MM.1S (cell line): ENCODE results near the gene BCL10.
A peak's percentile ranks its signal among the peaks of the same experiment; 100 is the strongest.

ENCODE experiments used
- DNase-seq: peaks from one replicate; pipeline ENCODE4 v3.0.0-alpha.2; 2015
- H2AFZ ChIP-seq: fragments of 300-600 bp; sonication (generic); 2 replicates; pipeline ENCODE4 v1.6.0; 2016; ENCODE audit warnings: antibody characterized with exemption, low read length
- H3F3A ChIP-seq: fragments of 300-600 bp; sonication (generic); 2 replicates; pipeline ENCODE4 v1.6.1; 2016; ENCODE audit warnings: mild to moderate bottlenecking, antibody characterized with exemption, low read length, moderate library complexity, mixed read lengths; ENCODE audit not compliant: insufficient read depth
- H3K27ac ChIP-seq: fragments of 300-600 bp; sonication (generic); 2 replicates; pipeline ENCODE4 v1.5.1; 2016; ENCODE audit warnings: mild to moderate bottlenecking, low read length
- H3K27me3 ChIP-seq: fragments of 300-600 bp; sonication (generic); replicated peaks from 2 replicates; pipeline ENCODE4 v1.6.0; 2016; ENCODE audit warnings: low read length; ENCODE audit not compliant: insufficient read depth
- H3K36me3 ChIP-seq: fragments of 300-600 bp; sonication (generic); replicated peaks from 2 replicates; pipeline ENCODE4 v1.6.1; 2016; ENCODE audit warnings: mild to moderate bottlenecking, low read length, mixed read lengths; ENCODE audit not compliant: insufficient read depth
- H3K4me1 ChIP-seq: fragments of 300-600 bp; sonication (generic); 2 replicates; pipeline ENCODE4 v1.6.1; 2016; ENCODE audit warnings: low read length, mixed read lengths
- H3K4me2 ChIP-seq: fragments of 300-600 bp; sonication (generic); 2 replicates; pipeline ENCODE4 v1.6.0; 2016; ENCODE audit warnings: low read depth, low read length
- H3K4me3 ChIP-seq: fragments of 300-600 bp; sonication (generic); 2 replicates; pipeline ENCODE4 v1.5.1; 2016; ENCODE audit warnings: low read length, mixed read lengths
- H3K79me2 ChIP-seq: fragments of 300-600 bp; sonication (generic); 2 replicates; pipeline ENCODE4 v1.6.1; 2016; ENCODE audit warnings: mixed run types, low read length, mixed read lengths
- H3K9ac ChIP-seq: fragments of 300-600 bp; sonication (generic); 2 replicates; pipeline ENCODE4 v1.6.1; 2016; ENCODE audit warnings: low read length, mixed read lengths
- H3K9me2 ChIP-seq: fragments of 300-600 bp; sonication (generic); replicated peaks from 2 replicates; pipeline ENCODE4 v1.6.1; 2016; ENCODE audit warnings: mild to moderate bottlenecking, low read length, mixed read lengths; ENCODE audit not compliant: insufficient read depth
- H3K9me3 ChIP-seq: fragments of 300-600 bp; sonication (generic); replicated peaks from 2 replicates; pipeline ENCODE4 v1.6.1; 2016; ENCODE audit warnings: mild to moderate bottlenecking, low read length, mixed read lengths; ENCODE audit not compliant: insufficient read depth
- H4K20me1 ChIP-seq: fragments of 300-600 bp; sonication (generic); 2 replicates; pipeline ENCODE4 v1.6.1; 2016; ENCODE audit warnings: mild to moderate bottlenecking, low read length, moderate library complexity, mixed read lengths; ENCODE audit not compliant: insufficient read depth
- EZH2 ChIP-seq: fragments of 300-600 bp; sonication (generic); optimal IDR thresholded peaks from 2 replicates; pipeline ENCODE3; 2017; ENCODE audit warnings: low read depth, mild to moderate bottlenecking, antibody characterized with exemption, low read length, mixed read lengths
- EZH2phosphoT487 ChIP-seq: fragments of 300-600 bp; sonication (generic); IDR thresholded peaks from 2 replicates; pipeline ENCODE4 v1.6.1; 2018; ENCODE audit warnings: antibody characterized with exemption, low read length
- TF ChIP-seq, protein P1 (sequence below): fragments of 300-600 bp; sonication (generic); IDR thresholded peaks from 2 replicates; pipeline ENCODE4 v1.5.1; 2016; ENCODE audit warnings: antibody characterized with exemption, low read length, mixed read lengths

The BCL10 gene

GRCh38 chr1:85284202-85284601, 7.8 kb upstream of the BCL10 start:
- no peak overlapping the region for H3K4me3 ChIP-seq
- no peak for TF ChIP-seq EZH2
- TF ChIP-seq, protein P1, sequence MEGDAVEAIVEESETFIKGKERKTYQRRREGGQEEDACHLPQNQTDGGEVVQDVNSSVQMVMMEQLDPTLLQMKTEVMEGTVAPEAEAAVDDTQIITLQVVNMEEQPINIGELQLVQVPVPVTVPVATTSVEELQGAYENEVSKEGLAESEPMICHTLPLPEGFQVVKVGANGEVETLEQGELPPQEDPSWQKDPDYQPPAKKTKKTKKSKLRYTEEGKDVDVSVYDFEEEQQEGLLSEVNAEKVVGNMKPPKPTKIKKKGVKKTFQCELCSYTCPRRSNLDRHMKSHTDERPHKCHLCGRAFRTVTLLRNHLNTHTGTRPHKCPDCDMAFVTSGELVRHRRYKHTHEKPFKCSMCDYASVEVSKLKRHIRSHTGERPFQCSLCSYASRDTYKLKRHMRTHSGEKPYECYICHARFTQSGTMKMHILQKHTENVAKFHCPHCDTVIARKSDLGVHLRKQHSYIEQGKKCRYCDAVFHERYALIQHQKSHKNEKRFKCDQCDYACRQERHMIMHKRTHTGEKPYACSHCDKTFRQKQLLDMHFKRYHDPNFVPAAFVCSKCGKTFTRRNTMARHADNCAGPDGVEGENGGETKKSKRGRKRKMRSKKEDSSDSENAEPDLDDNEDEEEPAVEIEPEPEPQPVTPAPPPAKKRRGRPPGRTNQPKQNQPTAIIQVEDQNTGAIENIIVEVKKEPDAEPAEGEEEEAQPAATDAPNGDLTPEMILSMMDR, result no peak
- no peak for TF ChIP-seq EZH2phosphoT487
- no peak overlapping the region for H3K9ac ChIP-seq
- H3K79me2 ChIP-seq, result no peaks in the 10 kb centered on the region
- no peak overlapping the region for H2AFZ ChIP-seq
- H3K9me2 ChIP-seq, result no peaks in the 10 kb centered on the region
- H4K20me1 ChIP-seq, result no peaks in the 10 kb centered on the region
- no peaks in the 10 kb centered on the region for H3F3A ChIP-seq
- H3K4me2 ChIP-seq, result no peak overlapping the region
- H3K4me1 ChIP-seq, result no peaks in the 10 kb centered on the region
- H3K27me3 ChIP-seq, result no peaks in the 10 kb centered on the region
- no peaks in the 10 kb centered on the region for H3K9me3 ChIP-seq
- no peaks in the 10 kb centered on the region for H3K36me3 ChIP-seq
- no peak overlapping the region for H3K27ac ChIP-seq
- DNase-seq, result no peak

GRCh38 chr1:85283475-85284199, 7.2 kb upstream of the BCL10 start:
- no peak overlapping the region for H3K4me2 ChIP-seq
- no peak for TF ChIP-seq EZH2phosphoT487
- TF ChIP-seq, protein P1, result no peak
- H3K4me1 ChIP-seq, result no peaks in the 10 kb centered on the region
- H3K9me3 ChIP-seq, result no peaks in the 10 kb centered on the region
- no peaks in the 10 kb centered on the region for H3K36me3 ChIP-seq
- no peak for DNase-seq
- H4K20me1 ChIP-seq, result no peaks in the 10 kb centered on the region
- H3K27ac ChIP-seq, result no peak overlapping the region
- no peaks in the 10 kb centered on the region for H3F3A ChIP-seq
- no peak overlapping the region for H3K9ac ChIP-seq
- no peaks in the 10 kb centered on the region for H3K79me2 ChIP-seq
- no peak overlapping the region for H3K4me3 ChIP-seq
- H2AFZ ChIP-seq, result no peak overlapping the region
- H3K27me3 ChIP-seq, result no peaks in the 10 kb centered on the region
- no peaks in the 10 kb centered on the region for H3K9me2 ChIP-seq

DNA sequence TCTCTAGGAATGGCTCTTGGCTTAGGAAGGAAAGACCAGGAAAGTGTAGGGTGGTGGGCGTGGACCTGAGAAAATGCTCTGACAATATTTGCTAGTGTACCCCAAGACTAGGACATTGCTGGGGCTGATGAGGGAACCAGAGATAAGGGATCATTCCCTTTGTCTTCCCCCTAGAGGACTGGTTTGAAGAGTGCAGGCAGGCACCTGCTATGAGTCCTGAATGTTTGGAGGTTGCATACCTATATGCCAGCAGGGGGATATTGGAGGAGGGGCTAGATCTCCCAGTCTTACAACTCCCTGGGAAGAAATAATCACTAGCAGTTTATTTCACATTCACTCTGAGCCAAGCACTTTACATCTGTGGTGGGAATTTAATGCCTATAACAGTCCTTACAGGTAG, 6.0 kb upstream of the BCL10 start:
- Histone ChIP-seq H4K20me1 (no peaks in the 10 kb centered on the region), H3K27me3 (no peaks in the 10 kb centered on the region), H3K9me2 (no peaks in the 10 kb centered on the region), H2AFZ (no peak overlapping the region), H3K79me2 (no peaks in the 10 kb centered on the region), H3K9ac (no peak overlapping the region), H3K4me2 (no peak overlapping the region), H3K4me1 (no peaks in the 10 kb centered on the region), H3K36me3 (no peaks in the 10 kb centered on the region), H3F3A (no peaks in the 10 kb centered on the region), H3K9me3 (no peaks in the 10 kb centered on the region), H3K4me3 (no peak overlapping the region), H3K27ac (no peak overlapping the region)
- TF ChIP-seq EZH2 (no peak), EZH2phosphoT487 (no peak)
- TF ChIP-seq, protein P1, result peak; percentile 22
- no peak for DNase-seq
